GDM1 (cell line): ENCODE data around the gene GNA12.
A peak's percentile ranks its signal among the peaks of the same experiment; 100 is the strongest.
"Not testable (repeated sequence)": the region's sequence is repeated elsewhere in the genome, so short reads cannot be mapped to it uniquely, and the experiment has no call there.

Experiments
- DNase-seq: peaks from one replicate; lab custom pipeline; 2025; lab: John Stamatoyannopoulos, UW

GNA12 gene

GRCh38 chr7:2864999-2865670 lies 21.0 kb upstream of the GNA12 start:
- peak; percentile 35 for DNase-seq

DNA sequence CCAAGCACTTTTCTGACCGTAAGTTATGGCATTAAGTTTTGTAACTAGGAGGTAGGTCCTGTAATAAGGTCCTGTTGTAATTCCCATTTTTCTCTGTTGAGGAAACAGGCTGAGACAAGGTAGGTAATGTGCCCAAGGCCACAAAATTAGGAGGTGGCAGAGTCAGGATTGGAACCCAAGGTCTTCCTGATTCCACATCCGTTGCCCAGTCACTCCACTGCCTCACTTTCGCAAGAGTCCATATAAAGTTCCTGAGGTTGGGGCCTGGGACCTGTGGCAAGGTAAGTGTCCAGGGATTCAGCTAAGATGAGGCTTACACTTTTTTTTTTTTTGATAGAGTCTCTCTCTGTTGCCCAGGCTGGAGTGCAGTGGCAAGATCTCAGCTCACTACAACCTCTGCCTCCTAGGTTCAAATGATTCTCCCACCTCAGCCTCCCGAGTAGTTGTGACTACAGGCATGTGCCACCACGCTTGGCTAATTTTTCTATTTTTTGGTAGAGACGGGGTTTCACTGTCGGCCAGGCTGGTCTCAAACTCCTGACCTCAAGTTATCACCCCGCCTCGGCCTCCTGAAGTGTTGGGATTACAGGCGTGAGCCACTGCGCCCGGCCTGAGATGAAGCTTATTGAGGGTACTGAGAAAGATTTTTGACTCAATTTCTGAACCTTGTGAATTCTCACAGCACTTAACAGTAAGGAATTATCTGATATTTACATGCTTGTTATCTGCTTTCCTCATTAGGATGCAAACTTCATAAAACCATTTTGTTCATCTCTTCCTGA lies 20.3 kb upstream of the GNA12 start:
- DNase-seq, result no peak

DNA sequence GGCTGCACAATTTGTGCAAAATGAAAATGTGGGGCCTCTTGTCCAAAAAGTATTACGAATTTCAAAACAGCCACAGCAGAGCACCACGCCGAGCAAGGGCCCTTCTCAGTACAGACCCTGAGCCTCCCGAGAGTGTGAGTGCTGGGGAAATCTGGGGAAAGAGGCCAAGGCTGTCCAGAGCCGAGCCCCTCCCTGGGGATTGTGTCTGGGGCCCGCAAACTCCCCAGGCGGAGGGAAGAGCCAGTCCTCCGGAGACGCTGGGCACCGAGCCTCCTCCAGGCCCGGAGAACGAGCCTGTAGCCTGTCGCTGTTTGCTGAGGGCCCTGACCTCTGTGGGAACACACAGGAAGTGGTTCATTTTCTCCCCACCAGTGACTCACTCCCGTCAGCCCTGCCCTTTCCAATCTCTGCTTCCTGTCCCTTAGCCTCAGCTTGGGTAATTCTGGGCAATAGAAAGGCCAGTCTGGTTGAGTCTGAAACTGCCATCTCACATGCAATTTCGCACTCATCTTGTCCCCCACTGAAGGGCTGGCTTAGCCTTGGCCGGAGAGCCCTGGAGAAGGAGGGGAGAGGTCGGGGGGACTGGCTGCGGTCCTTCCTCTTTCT lies 19.5 kb upstream of the GNA12 start:
- peak; percentile 75 for DNase-seq

- peak; percentile 53 for DNase-seq
Observed at GRCh38 chr7:2862831-2863361, 18.8 kb upstream of the GNA12 start.

DNA sequence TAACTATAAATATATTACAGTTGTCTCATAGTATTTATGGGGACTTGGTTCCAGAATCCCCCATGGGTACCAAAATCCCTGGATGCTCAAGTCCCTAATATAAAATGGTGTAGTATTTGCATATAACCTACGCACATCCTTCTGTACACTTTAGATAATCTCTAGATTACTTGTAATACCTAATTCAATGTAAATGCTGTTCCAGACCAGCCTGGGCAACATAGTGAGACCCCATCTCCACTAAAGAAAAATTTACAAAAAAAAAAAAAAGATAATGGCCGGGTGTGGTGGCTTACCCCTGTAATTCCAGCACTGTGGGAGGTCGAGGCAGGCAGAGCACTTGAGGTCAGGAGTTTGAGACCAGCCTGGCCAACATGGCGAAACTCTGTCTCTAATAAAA lies 17.4 kb upstream of the GNA12 start:
- DNase-seq, result no peak

- DNase-seq, result no peak
Observed at GRCh38 chr7:2860627-2861133, 16.6 kb upstream of the GNA12 start.

- DNase-seq, result no peak
Observed at GRCh38 chr7:2859952-2860351, 15.8 kb upstream of the GNA12 start.

DNA sequence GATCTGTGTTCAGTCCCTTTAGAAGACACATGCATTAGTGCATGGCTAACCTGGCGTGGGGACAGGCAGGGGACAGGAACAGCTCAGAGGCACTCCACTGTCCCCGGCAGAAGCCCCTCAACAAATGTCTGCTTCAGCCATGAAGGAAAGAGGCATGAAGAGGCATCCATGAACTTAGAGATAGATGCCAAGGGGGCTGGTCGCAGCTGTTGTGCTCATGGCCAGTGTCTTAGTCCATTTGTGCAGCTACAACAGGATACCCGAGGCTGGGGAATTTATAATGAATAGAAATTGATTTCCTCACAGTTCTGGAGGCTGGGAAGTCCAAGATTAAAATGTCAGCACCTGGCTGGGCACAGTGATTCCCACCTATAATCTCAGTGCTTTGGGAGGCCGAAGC lies 14.5 kb upstream of the GNA12 start:
- no peak for DNase-seq

- DNase-seq, result no peak
Observed at GRCh38 chr7:2856388-2857169, 12.5 kb upstream of the GNA12 start.

DNA sequence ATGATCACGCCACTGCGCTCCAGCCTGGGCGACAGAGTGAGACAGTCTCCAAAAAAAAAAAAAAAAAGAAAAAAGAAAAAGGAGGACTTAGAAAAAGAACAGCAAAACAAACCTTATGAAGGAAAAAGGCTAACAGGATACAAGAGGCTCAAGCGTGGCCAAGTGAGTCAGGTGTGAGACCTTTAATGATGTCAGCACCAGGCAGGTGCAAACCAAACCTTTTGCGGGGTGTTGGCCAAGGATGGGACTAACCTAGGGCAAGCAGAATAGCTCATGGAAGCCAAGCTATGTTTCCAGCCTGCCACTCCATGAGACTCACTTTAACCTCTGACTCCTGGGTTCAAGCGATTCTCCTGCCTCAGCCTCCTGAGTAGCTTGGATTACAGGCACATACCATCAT lies 11.3 kb upstream of the GNA12 start:
- DNase-seq, result no peak

DNA sequence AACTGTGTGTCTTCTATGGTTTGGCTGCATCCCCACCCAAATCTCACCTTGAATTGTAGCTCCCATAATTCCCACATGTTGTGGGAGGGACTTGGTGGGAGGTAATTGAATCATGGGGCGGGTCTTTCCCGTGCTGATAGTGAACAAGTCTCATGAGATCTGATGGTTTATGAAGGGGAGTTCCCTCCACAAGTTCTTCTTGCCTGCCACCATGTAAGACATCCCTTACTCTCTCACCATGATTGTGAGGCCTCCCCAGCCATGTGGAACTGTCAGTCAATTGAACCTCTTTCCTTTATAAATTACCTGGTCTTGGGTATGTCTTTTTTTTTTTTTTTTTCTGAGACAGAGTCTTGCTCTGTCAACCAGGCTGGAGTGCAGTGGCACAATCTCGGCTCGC lies 9.4 kb upstream of the GNA12 start:
- DNase-seq, result not testable (repeated sequence)

- no peak for DNase-seq
Observed at GRCh38 chr7:2853147-2853546, 9.0 kb upstream of the GNA12 start.

DNA sequence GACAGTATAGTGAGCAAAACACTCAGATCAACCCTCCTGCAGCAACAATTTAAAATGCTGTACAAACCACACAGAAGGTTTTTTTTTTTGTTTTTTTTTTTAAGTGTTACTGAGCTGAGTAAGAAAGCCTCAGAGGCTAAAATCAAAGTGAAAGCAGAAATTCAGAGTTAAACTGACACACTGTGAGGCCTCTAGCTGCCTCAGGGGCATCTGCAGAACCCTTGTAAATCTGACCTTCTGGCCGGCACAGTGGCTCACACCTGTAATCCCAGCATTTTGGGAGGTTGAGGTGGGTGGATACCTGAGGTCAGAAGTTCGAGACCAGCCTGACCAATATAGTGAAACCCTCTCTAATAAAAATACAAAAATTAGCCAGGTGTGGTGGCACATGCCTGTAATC lies 7.4 kb upstream of the GNA12 start:
- DNase-seq, result no peak

GRCh38 chr7:2849941-2850766 lies 6.0 kb upstream of the GNA12 start:
- DNase-seq, result no peak

- DNase-seq, result no peak
Observed at GRCh38 chr7:2845034-2845592, 1.0 kb upstream of the GNA12 start.

DNA sequence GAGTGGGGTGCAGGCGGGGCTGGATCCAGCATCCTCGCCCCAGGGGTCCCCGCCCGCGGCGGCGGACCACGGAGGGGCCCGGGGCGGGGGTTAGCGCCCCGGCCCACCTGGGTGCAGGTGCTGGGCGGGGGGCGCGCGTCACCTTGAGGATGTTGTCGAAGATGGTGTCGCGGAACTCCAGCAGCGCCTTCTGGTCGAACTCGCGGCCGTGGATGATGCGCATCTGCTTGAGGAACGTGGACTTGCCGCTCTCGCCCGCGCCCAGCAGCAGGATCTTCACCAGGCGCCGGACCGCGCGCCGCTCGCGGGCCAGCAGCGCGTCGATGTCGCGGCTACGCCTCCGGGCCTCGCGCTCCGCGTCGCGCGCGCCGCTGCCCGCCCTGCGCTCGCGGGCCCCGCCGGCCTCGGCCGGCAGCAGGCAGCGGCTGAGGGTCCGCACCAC lies 376 bp downstream of the GNA12 start:
- peak; percentile 31 for DNase-seq

- no peak for DNase-seq
Observed at GRCh38 chr7:2843191-2843685, 870 bp downstream of the GNA12 start.

GRCh38 chr7:2841907-2842306 lies 2.2 kb downstream of the GNA12 start:
- no peak for DNase-seq

GRCh38 chr7:2840458-2840857 lies 3.6 kb downstream of the GNA12 start:
- no peak for DNase-seq

DNA sequence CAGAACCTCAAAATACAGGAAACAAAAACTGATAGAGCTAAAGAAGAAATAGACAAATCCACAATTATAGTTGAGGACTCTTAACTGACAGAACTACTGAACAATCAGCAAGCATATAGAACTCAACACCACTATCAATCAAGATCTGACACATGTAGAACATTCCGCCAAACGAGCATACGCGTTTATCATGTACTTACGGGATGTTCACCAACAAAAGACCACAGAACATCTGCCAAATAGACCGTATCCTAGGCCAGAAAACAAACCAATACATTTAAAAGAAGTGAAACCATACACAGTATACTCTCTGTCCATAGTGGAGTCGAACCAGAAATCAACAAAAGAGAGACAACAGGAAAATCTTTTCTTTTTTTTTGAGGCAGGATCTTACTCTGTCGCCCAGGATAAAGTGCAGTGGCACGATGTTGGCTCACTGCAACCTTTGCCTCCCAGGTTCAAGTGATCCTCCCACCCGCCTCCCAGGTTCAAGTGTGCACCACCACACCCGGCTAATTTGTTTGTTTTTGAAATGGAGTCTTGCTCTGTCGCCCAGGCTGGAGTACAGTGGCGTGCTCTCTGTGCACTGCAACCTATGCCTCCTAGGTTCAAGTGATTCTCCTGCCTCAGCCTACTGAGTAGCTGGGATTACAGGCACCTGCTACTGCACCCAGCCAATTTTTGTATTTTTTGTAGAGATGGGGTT lies 5.1 kb downstream of the GNA12 start:
- DNase-seq, result no peak
